Keratinocyte (primary cell): Measurements from ENCODE around the gene AGO1. TPM values are rescaled to one million over a fixed set of nuclear protein-coding genes. Genes with fewer than 3 reads are reported as not detected.

Experiments used
- DNase-seq: peaks from one replicate; pipeline ENCODE4 v3.0.0-alpha.2; 2011; ENCODE audit warnings: low read depth, missing footprints, low spot score
- FAIRE-seq: peaks from 2 replicates; lab custom pipeline; 2011; peaks lifted over from hg19 to GRCh38; lab: Jason Lieb, UNC
- H2AFZ ChIP-seq: 2 replicates; pipeline ENCODE4 v1.6.0; 2012; ENCODE audit warnings: low read length, control low read depth, inconsistent platforms; ENCODE audit not compliant: control insufficient read depth
- H3K27ac ChIP-seq: 2 replicates; pipeline ENCODE4 v1.5.1; 2011; ENCODE audit warnings: low read length; ENCODE audit not compliant: control insufficient read depth, insufficient read depth
- H3K27me3 ChIP-seq: 3 replicates; pipeline ENCODE4 v1.6.0; 2011; ENCODE audit warnings: low read length; ENCODE audit not compliant: control insufficient read depth, insufficient read depth; ENCODE audit errors: extremely low read depth
- H3K36me3 ChIP-seq, 2 experiments: 2 replicates in 1 of 2; 3 replicates in 1 of 2; pipeline ENCODE4 v1.5.1; 2011; ENCODE audit warnings: low read length in 2 of 2, mild to moderate bottlenecking in 1 of 2; ENCODE audit not compliant: control insufficient read depth in 2 of 2, insufficient read depth in 2 of 2; ENCODE audit errors: extremely low read depth in 1 of 2
- H3K4me1 ChIP-seq: 3 replicates; pipeline ENCODE4 v1.5.1; 2011; ENCODE audit warnings: low read length; ENCODE audit not compliant: control insufficient read depth, insufficient read depth; ENCODE audit errors: extremely low read depth
- H3K4me2 ChIP-seq: 3 replicates; pipeline ENCODE4 v1.6.0; 2011; ENCODE audit warnings: low read depth, low read length; ENCODE audit not compliant: control insufficient read depth, insufficient read depth; ENCODE audit errors: extremely low read depth
- H3K4me3 ChIP-seq, 3 experiments: fragments of 200-600 bp in 1 of 3; sonication (generic) in 1 of 3; 2 replicates in 2 of 3; 3 replicates in 1 of 3; pipeline ENCODE4 v1.5.1; 2011 to 2016; ENCODE audit warnings: low read length in 3 of 3, mild to moderate bottlenecking in 3 of 3, control low read depth in 2 of 3, inconsistent platforms in 1 of 3, low read depth in 1 of 3, mixed read lengths in 1 of 3, mixed run types in 1 of 3, moderate library complexity in 1 of 3; ENCODE audit not compliant: control insufficient read depth in 2 of 3, insufficient read depth in 2 of 3; ENCODE audit errors: extremely low read depth in 1 of 3
- H3K79me2 ChIP-seq: 2 replicates; pipeline ENCODE4 v1.6.0; 2012; ENCODE audit warnings: low read length; ENCODE audit not compliant: control insufficient read depth, insufficient read depth
- H3K9ac ChIP-seq: 3 replicates; pipeline ENCODE4 v1.6.0; 2011; ENCODE audit warnings: low read length; ENCODE audit not compliant: control insufficient read depth, insufficient read depth; ENCODE audit errors: extremely low read depth
- H3K9me1 ChIP-seq: 3 replicates; pipeline ENCODE4 v1.6.0; 2011; ENCODE audit warnings: low read length; ENCODE audit not compliant: control insufficient read depth, insufficient read depth; ENCODE audit errors: extremely low read depth
- H3K9me3 ChIP-seq: 2 replicates; pipeline ENCODE4 v1.5.1; 2012; ENCODE audit warnings: low read depth, low read length; ENCODE audit not compliant: control insufficient read depth
- H4K20me1 ChIP-seq: 3 replicates; pipeline ENCODE4 v1.6.0; 2011; ENCODE audit warnings: low read length; ENCODE audit not compliant: control insufficient read depth, insufficient read depth; ENCODE audit errors: extremely low read depth
- EZH2 ChIP-seq: IDR thresholded peaks from one replicate; pipeline ENCODE4 v1.6.1; 2012; ENCODE audit warnings: inconsistent platforms, mild to moderate bottlenecking, low read length, moderate library complexity
- dilution Hi-C: fragments of 300-500 bp; cut with MboI; formaldehyde crosslinking; loops from one replicate; pipeline ENCODE4 v1.7.0; 2020; ENCODE audit warnings: low sequenced_read_pairs; ENCODE audit not compliant: extremely low pct_ligation_motif_present
- polyA plus RNA-seq, 5 experiments: library from polyadenylated mRNA; depleted of rRNA in 3 of 5; stranded (reverse) in 3 of 5; stranded (forward) in 1 of 5; unstranded in 1 of 5; fragments of >200 nt; gene quantifications; 1 replicate in 1 of 5; 2 replicates in 3 of 5; 3 replicates in 1 of 5; pipeline versions ENCODE4 v1.2.1 to v1.2.3, GENCODE V29; 2011 to 2012; ENCODE audit warnings: missing spikeins in 2 of 5, low read depth in 1 of 5, low replicate concordance in 1 of 5
- TF ChIP-seq, protein P1 (sequence below), 3 experiments: IDR thresholded peaks in 1 of 3; conservative IDR thresholded peaks in 1 of 3; optimal IDR thresholded peaks in 1 of 3; 2 replicates in 2 of 3; 3 replicates in 1 of 3; pipeline versions ENCODE3 to v1.5.1; 2011; ENCODE audit warnings: low read length in 3 of 3, mild to moderate bottlenecking in 3 of 3, moderate library complexity in 2 of 3, control low read depth in 1 of 3, inconsistent platforms in 1 of 3; ENCODE audit not compliant: insufficient read depth in 2 of 3; ENCODE audit errors: extremely low read depth in 1 of 3

AGO1 gene
- polyA plus RNA-seq, 1 donor (not counting 4 experiments of a cell fraction or from before 2014, with no cell fraction given): 5.7 TPM

GRCh38 chr1:35863881-35864625 is 19.0 kb upstream of the AGO1 start:
- dilution Hi-C loops: no loop called here
- Histone ChIP-seq H3K9me1 (no peaks in the 10 kb centered on the region), H3K9me3 (no peaks in the 10 kb centered on the region), H2AFZ (no peak overlapping the region), H3K36me3 (no peaks in the 10 kb centered on the region), H3K27me3 (no peaks in the 10 kb centered on the region), H3K4me1 (no peaks in the 10 kb centered on the region), H3K4me3 (no peak overlapping the region), H3K9ac (no peak overlapping the region), H4K20me1 (no peaks in the 10 kb centered on the region), H3K79me2 (no peaks in the 10 kb centered on the region), H3K4me2 (no peak overlapping the region), H3K27ac (no peak overlapping the region)
- DNase-seq (no peak), FAIRE-seq (no peak)
- TF ChIP-seq EZH2: no peak
- TF ChIP-seq, protein P1, sequence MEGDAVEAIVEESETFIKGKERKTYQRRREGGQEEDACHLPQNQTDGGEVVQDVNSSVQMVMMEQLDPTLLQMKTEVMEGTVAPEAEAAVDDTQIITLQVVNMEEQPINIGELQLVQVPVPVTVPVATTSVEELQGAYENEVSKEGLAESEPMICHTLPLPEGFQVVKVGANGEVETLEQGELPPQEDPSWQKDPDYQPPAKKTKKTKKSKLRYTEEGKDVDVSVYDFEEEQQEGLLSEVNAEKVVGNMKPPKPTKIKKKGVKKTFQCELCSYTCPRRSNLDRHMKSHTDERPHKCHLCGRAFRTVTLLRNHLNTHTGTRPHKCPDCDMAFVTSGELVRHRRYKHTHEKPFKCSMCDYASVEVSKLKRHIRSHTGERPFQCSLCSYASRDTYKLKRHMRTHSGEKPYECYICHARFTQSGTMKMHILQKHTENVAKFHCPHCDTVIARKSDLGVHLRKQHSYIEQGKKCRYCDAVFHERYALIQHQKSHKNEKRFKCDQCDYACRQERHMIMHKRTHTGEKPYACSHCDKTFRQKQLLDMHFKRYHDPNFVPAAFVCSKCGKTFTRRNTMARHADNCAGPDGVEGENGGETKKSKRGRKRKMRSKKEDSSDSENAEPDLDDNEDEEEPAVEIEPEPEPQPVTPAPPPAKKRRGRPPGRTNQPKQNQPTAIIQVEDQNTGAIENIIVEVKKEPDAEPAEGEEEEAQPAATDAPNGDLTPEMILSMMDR (optimal IDR thresholded peaks at IDR 0.05 in 1 of 3, IDR thresholded peaks at IDR 0.05 in 1 of 3, conservative IDR thresholded peaks at IDR 0.05 in 1 of 3; ENCODE audit: extremely low read depth in 1 of 3, insufficient read depth in 2 of 3, low read length in 3 of 3): no peak

DNA sequence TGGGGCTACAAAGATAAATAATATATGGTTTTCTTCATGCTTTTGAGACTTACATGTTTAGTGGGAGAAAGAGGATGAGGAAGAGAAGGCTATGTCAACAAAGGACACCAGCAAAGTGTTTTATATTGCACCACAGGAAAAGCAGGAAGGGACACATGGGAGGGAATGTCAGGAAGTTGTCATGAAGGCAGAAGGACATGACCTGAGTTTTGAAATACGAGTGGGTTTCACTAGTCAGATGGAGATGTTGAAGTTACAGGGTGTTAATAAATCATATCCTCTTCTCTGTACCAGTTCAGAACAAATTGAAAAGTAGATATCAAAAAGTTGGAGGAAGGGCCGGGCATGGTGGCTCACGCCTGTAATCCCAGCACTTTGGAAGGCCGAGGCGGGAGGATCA is 18.2 kb upstream of the AGO1 start:
- TF ChIP-seq EZH2: no peak
- TF ChIP-seq, protein P1 (optimal IDR thresholded peaks at IDR 0.05 in 1 of 3, IDR thresholded peaks at IDR 0.05 in 1 of 3, conservative IDR thresholded peaks at IDR 0.05 in 1 of 3; ENCODE audit: extremely low read depth in 1 of 3, insufficient read depth in 2 of 3, low read length in 3 of 3): no peak
- H3K27me3 ChIP-seq: no peaks in the 10 kb centered on the region
- dilution Hi-C loops: no loop called here

More for the DNA sequence above, 18.2 kb upstream of the AGO1 start:
- H3K36me3 ChIP-seq: no peaks in the 10 kb centered on the region
- H3K9ac ChIP-seq: no peak overlapping the region
- H3K9me1 ChIP-seq: no peaks in the 10 kb centered on the region
- H3K9me3 ChIP-seq: no peaks in the 10 kb centered on the region
- H3K4me2 ChIP-seq: no peak overlapping the region
- no peaks in the 10 kb centered on the region for H3K79me2 ChIP-seq
- FAIRE-seq: no peak
- H2AFZ ChIP-seq: no peak overlapping the region
- no peaks in the 10 kb centered on the region for H3K4me1 ChIP-seq
- DNase-seq: no peak
- no peaks in the 10 kb centered on the region for H4K20me1 ChIP-seq
- no peak overlapping the region for H3K27ac ChIP-seq
- no peak overlapping the region for H3K4me3 ChIP-seq
